Activated naive CD8-positive, alpha-beta T cell treated with anti-CD3 and anti-CD28 coated beads, Interleukin-2, amount 10 ng/mL, durations not matched to agents 7 days and 5 days (primary cell): ENCODE measurements around the gene CHD3. TPM values are rescaled to one million over a fixed set of nuclear protein-coding genes. Genes with fewer than 3 reads are reported as not detected.
"Not testable (repeated sequence)": the region's sequence is repeated elsewhere in the genome, so short reads cannot be mapped to it uniquely, and the experiment has no call there.

Experiments
- ATAC-seq: fragments of 150-1000 bp; cut with Tn5 transposase; one replicate; pipeline ENCODE4 v1.10.0; 2021; ENCODE audit warnings: low read depth, moderate library complexity
- POLR2A ChIA-PET: fragments of 350-600 bp; sonication (Branson Sonifier 250); formaldehyde crosslinking; loops from one replicate; lab custom pipeline; 2021; ENCODE audit warnings: antibody characterized with exemption; lab: Charles Lee
- DNase-seq: peaks from one replicate; pipeline ENCODE4 v3.0.0; 2021
- H3K27ac Mint-ChIP-seq: one replicate; pipeline ENCODE4 v1.8.0; 2022; ENCODE audit warnings: mild to moderate bottlenecking, mixed read lengths
- H3K27me3 Mint-ChIP-seq: one replicate; pipeline ENCODE4 v1.8.0; 2022; ENCODE audit warnings: mild to moderate bottlenecking, moderate library complexity, mixed read lengths
- H3K36me3 Mint-ChIP-seq: one replicate; pipeline ENCODE4 v1.8.0; 2021; ENCODE audit warnings: mild to moderate bottlenecking, mixed read lengths
- H3K4me1 Mint-ChIP-seq: one replicate; pipeline ENCODE4 v1.8.0; 2021; ENCODE audit warnings: mixed read lengths
- H3K4me3 Mint-ChIP-seq: one replicate; pipeline ENCODE4 v1.8.0; 2022; ENCODE audit warnings: mild to moderate bottlenecking, moderate library complexity, mixed read lengths
- H3K9me3 Mint-ChIP-seq: one replicate; pipeline ENCODE4 v1.8.0; 2021; ENCODE audit warnings: mixed read lengths
- total RNA-seq, 2 experiments: library from RNA; stranded (reverse); gene quantifications; one replicate each; pipeline ENCODE4 v1.2.3, GENCODE V29; 2021

Gene CHD3
- total RNA-seq, 2 experiments from 2014 or later: 194 to 199 TPM

DNA sequence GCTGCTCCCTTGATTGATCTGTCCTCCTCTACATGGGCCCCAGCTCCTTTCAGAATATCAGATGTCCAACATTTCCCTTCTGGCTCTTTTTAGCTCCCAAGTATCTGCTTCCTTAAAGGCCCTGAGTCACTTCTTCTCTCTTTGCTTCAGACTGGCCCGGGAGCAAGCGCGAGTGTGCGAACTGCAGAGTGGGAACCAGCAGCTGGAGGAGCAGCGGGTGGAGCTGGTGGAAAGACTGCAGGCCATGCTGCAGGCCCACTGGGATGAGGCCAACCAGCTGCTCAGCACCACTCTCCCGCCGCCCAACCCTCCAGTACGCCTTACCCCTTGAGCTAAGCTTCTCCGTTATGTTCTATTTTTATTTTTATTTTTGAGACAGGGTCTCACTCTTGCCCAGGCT lies 55.7 kb downstream of the CHD3 start:
- Mint-ChIP-seq H3K9me3 (no peaks in the 10 kb centered on the region), H3K4me1 (peaks cover 7% of the 10 kb centered on the region), H3K27ac (no peak overlapping the region), H3K4me3 (no peak overlapping the region), H3K27me3 (no peaks in the 10 kb centered on the region), H3K36me3 (peaks cover 54% of the 10 kb centered on the region)
- ATAC-seq (no peak), DNase-seq (no peak)
- POLR2A ChIA-PET: interaction anchor here (1.2 to 2.1 kb wide), 2 partner anchors 11 to 13 kb away, joined by 5 to 11 read pairs; partner anchors contain the start of genes CNTROB and TRAPPC1

DNA sequence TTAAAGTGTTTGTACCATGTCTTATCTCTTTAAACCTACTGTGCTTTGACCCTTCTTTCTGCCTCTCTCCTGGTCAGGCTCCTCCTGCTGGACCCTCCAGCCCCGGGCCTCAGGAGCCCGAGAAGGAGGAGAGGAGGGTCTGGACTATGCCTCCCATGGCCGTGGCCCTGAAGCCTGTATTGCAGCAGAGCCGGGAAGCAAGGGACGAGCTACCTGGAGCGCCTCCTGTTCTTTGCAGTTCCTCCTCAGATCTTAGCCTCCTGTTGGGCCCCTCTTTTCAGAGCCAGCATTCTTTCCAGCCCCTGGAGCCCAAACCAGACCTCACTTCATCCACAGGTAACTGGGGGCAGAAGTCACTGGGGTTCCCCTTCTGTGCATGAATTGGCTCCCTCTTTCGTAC lies 57.1 kb downstream of the CHD3 start:
- POLR2A ChIA-PET: interaction anchor here (1.2 to 2.1 kb wide), 2 partner anchors 13 to 30 kb away, joined by 3 to 11 read pairs; no protein-coding TSS in a partner anchor
- Mint-ChIP-seq H3K36me3 (peaks cover 48% of the 10 kb centered on the region), H3K4me1 (peaks cover 4% of the 10 kb centered on the region), H3K4me3 (no peak overlapping the region), H3K27ac (no peak overlapping the region), H3K9me3 (no peaks in the 10 kb centered on the region), H3K27me3 (no peaks in the 10 kb centered on the region)
- DNase-seq: no peak
- no peak for ATAC-seq

DNA sequence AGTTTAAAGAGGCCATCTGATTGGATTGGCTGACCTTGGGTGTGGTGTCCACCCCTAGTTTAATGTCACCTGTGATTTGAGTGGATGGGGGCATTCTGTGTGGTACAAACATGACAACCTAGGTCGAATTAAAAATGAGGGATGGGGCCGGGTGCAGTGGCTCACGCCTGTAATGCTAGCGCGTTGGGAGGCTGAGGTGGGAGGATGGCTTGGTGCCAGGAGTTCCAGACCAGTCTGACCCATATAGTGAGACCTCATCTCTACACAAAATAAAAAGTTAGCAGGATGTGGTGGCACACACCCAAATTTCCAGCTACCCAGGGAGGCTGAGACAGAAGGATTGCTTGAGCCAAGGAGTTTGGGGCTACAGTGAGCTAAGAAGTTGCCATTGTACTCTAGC lies 57.9 kb downstream of the CHD3 start:
- POLR2A ChIA-PET: no interaction called here
- Mint-ChIP-seq H3K36me3 (peaks cover 42% of the 10 kb centered on the region), H3K27ac (peak overlapping the region; percentile 41), H3K4me3 (no peak overlapping the region), H3K4me1 (peaks cover 10% of the 10 kb centered on the region), H3K27me3 (no peaks in the 10 kb centered on the region), H3K9me3 (no peaks in the 10 kb centered on the region)
- DNase-seq: no peak
- no peak for ATAC-seq

DNA sequence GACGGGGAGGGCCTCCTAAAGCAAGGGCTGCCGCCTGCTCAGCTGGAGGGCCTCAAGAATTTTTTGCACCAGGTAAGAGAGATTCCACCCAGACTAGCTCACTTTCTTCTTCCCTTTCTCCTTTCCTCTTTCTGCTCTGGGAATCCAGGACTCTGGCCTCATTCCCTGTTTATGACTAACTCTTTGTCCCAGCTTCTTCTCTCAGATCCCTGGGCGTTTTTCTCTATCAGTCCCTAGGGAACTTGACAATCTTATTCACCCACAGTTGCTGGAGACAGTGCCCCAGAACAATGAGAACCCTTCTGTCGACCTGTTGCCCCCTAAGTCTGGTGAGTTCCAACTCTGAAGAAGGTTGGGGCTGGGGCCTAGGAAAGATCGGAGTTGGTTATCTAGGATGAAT lies 59.1 kb downstream of the CHD3 start:
- H3K27ac Mint-ChIP-seq: no peak overlapping the region
- POLR2A ChIA-PET: no interaction called here
- H3K27me3 Mint-ChIP-seq: no peaks in the 10 kb centered on the region
- no peak overlapping the region for H3K4me3 Mint-ChIP-seq
- peaks cover 36% of the 10 kb centered on the region for H3K36me3 Mint-ChIP-seq
- ATAC-seq: no peak
- peaks cover 14% of the 10 kb centered on the region for H3K4me1 Mint-ChIP-seq
- DNase-seq: no peak
- no peaks in the 10 kb centered on the region for H3K9me3 Mint-ChIP-seq

DNA sequence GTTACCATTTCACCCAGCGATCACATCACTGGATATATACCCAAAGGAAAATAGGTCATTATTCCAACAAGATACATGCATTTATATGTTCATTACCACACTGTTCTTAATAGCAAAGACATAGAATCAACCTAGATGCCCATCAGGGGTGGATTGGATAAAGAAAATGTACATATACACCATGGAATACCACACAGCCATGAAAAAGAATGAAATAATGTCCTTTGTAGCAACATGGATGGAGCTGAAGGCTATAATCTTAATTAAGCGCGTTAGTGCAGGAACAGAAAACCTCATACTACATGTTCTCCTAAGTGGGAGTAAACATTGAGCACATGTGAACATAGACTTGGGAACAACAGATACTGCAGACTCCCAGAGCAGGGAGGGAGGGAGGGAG lies 62.0 kb downstream of the CHD3 start:
- Mint-ChIP-seq H3K27ac (peak overlapping the region; percentile 88), H3K27me3 (no peaks in the 10 kb centered on the region), H3K36me3 (peaks cover 27% of the 10 kb centered on the region), H3K9me3 (no peaks in the 10 kb centered on the region), H3K4me1 (peaks cover 14% of the 10 kb centered on the region), H3K4me3 (no peak overlapping the region)
- POLR2A ChIA-PET: interaction anchor here (0.7 to 1.8 kb wide), 4 partner anchors 15 to 26 kb away, joined by 3 to 11 read pairs (median 4); no protein-coding TSS in a partner anchor
- DNase-seq (no peak), ATAC-seq (no peak)

DNA sequence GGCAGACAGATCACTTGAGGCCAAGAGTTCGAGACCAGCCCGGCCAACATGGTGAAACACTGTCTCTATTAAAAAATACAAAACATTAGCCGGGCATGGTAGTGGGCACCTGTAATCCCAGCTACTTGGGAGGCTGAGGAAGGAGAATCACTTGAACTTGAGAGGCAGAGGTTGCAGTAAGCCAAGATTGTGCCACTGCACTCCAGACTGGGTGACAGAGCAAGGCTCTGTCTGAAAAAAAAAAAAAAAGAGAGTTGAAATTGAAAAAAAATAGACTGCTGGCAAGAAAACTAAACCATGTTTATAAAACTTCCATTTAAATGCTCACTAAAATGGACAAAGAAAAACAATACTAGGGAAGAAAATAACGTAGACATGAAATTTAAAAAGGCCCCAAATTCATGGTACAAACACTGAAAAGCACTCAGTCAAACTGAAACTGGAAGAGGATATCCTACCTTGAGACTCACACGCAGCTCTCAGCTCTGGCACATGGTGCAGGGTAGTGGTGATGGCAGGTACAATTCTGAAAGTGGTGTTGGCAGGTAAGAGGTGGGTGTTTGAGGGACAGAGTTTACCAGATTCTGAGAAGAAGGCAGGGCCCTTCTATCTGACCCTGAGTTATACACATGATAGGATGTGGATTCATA lies 62.7 kb downstream of the CHD3 start:
- Mint-ChIP-seq H3K4me1 (peaks cover 14% of the 10 kb centered on the region), H3K9me3 (no peaks in the 10 kb centered on the region), H3K4me3 (peak overlapping the region; percentile 54), H3K27me3 (no peaks in the 10 kb centered on the region), H3K27ac (peak overlapping the region; percentile 88), H3K36me3 (peaks cover 23% of the 10 kb centered on the region)
- ATAC-seq: peak; percentile 99
- no peak for DNase-seq
- POLR2A ChIA-PET: interaction anchor here (0.6 to 2.7 kb wide), 8 partner anchors 16 to 265 kb away, joined by 3 to 11 read pairs (median 5); partner anchors contain the start of genes CNTROB and TRAPPC1

DNA sequence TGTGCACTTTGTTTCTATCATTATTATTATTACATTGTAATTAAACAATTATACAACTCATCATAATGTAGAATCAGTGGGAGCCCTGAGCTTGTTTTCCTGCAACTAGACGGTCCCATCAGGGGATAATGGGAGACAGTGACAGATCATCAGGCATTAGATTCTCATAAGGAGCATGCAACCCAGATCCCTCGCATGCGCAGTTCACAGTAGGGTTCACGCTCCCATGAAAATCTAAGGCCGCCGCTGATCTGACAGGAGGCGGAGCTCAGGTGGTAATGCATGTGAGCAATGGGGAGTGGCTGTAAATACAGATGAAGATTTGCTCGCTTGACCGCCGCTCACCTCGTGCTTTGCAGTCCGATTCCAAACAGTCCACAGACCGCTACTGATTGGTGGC lies 64.7 kb downstream of the CHD3 start:
- H3K27me3 Mint-ChIP-seq, H3K9me3 Mint-ChIP-seq, DNase-seq, H3K27ac Mint-ChIP-seq, ATAC-seq, H3K4me3 Mint-ChIP-seq: not testable (repeated sequence)
- Mint-ChIP-seq H3K36me3 (peaks cover 12% of the 10 kb centered on the region), H3K4me1 (peaks cover 14% of the 10 kb centered on the region)
- POLR2A ChIA-PET: interaction anchor here (1.7 to 2.7 kb wide), 2 partner anchors 20 to 267 kb away, joined by 4 to 10 read pairs; partner anchors contain the start of genes CNTROB and TRAPPC1

DNA sequence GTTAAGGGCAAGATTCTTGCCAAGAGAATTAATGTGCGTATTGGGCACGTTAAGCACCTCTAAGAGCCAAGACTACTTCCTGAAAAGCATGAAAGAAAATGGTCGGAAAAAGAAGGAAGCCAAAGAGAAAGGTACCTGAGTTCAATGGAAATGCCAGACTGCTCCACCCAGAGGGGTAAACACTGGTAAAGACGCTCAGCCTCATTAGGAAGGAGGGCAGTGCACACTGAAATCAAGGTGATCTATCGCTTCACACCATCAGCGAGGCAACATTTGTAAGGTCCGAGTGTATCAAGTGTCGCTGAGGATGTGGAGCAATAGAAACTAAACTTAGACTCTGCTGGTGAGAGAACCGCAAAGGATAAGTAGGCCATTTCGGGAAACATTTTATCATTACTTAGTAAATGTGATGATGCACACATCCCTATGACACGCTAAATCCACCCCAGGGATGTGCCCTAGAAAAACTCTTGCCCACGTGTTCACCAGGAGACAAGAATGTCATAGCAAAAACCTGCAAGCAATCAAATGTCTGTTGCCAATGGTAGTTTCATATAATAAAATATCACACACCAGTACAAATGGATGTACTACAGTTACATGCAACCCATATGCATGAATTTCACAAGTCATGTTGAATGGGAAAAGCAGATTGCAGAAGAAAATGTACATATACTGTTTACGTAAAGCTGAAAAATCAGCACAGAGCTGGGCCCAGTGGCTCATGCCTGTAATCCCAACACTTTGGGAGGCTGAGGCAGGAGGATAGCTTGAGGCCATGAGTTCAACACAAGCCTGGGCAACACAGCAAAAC lies 67.0 kb downstream of the CHD3 start:
- Mint-ChIP-seq H3K4me1 (peaks cover 10% of the 10 kb centered on the region), H3K36me3 (no peaks in the 10 kb centered on the region), H3K4me3 (no peak overlapping the region), H3K27me3 (peaks cover 5% of the 10 kb centered on the region), H3K27ac (no peak overlapping the region), H3K9me3 (no peaks in the 10 kb centered on the region)
- ATAC-seq (no peak), DNase-seq (no peak)
- POLR2A ChIA-PET: no interaction called here

DNA sequence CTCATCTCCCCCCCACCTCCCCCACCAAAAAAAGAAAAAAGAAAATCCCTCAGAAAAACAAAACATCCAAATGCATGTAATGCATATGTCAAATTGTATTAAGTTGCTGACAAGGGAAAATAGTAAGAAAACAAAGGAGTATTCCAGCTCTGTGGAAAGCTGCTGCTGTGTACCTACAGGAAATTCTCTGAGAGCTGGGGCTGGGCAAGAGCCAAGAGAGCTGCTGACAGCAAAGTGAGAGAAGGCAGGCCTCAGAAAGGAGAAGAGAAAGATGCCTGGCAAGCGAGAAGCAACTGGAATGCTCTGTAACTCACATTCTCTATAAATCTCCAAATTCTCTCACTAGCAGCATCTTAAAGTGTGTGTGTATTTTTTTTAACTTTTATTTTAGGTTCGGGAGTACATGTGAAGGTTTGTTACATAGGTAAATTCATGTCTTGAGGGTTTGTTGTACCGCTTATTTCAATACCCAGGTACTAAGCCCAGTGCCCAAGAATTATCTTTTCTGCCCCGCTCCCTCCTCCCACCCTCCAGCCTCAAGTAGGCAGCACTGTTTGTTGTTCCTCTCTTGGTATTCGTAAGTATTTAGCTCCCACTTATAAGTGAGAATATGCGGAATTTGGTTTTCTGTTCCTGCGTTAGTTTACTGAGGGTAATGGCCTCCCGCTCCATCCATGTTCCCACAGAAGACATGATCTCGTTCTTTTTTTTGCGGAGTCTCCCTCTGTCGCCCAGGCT lies 67.8 kb downstream of the CHD3 start:
- POLR2A ChIA-PET: no interaction called here
- H3K9me3 Mint-ChIP-seq: no peaks in the 10 kb centered on the region
- ATAC-seq (no peak), DNase-seq (no peak)
- no peak overlapping the region for H3K27ac Mint-ChIP-seq
- H3K27me3 Mint-ChIP-seq: peaks cover 9% of the 10 kb centered on the region
- H3K4me1 Mint-ChIP-seq: peaks cover 4% of the 10 kb centered on the region
- no peak overlapping the region for H3K4me3 Mint-ChIP-seq
- no peaks in the 10 kb centered on the region for H3K36me3 Mint-ChIP-seq

DNA sequence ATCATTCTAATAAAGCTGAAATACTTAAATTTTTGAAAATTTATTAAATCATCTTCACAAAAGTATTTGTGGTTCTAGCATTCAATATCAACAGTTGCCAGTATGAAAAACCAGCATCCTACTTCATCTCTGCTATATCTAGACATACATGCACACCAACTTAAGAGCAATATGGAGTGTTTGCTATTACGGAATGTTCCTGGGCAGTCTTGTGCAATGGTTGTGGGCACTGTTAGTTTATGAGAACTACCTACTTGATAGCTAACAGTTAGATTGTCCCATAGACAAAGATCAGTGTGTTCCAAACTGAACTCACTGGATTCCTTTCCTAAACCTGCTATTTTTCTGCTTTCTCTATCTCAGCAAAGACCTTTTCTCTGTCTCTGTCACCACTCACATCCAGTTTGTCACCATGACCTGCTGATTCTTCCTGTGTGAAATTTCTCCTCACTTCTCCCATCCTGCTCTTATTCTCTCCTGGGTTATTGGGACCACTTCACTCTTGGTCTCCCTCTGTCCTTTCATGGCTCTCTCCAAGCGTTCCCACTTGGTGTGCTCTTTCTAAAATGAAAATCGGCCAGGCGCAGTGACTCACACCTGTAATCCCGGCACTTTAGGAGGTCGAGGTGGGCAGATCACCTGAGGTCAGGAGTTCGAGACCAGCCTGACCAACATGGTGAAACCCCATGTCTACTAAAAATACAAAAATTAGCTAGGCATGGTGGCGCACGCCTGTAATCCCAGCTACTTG lies 71.1 kb downstream of the CHD3 start:
- Mint-ChIP-seq H3K4me3 (no peak overlapping the region), H3K36me3 (no peaks in the 10 kb centered on the region), H3K27me3 (peaks cover 14% of the 10 kb centered on the region), H3K27ac (no peak overlapping the region), H3K4me1 (no peaks in the 10 kb centered on the region), H3K9me3 (no peaks in the 10 kb centered on the region)
- DNase-seq (no peak), ATAC-seq (no peak)
- POLR2A ChIA-PET: interaction anchor here (1.0 to 1.1 kb wide), 2 partner anchors 9 to 27 kb away, joined by 3 read pairs; no protein-coding TSS in a partner anchor

DNA sequence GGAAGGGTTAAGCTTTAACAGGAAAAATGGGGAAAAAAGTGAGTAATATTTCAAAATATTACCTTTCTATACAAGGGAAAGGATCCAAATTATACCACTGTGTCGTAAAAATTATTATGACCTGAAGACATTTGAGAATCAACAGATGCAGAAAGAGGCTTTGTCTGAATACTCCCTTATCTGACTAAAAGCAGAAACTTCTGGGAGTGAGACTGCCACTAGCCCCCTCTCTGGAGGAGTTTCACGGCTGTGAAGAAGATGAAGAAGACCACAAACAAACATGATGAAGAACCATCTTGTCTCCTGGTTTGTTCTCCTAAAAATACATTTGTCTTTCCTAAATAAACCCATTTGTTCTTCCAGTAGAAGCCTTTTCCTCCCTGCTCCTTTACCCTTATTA lies 72.8 kb downstream of the CHD3 start:
- Mint-ChIP-seq H3K27me3 (peaks cover 15% of the 10 kb centered on the region), H3K4me3 (no peak overlapping the region), H3K9me3 (no peaks in the 10 kb centered on the region), H3K4me1 (no peaks in the 10 kb centered on the region), H3K27ac (no peak overlapping the region), H3K36me3 (no peaks in the 10 kb centered on the region)
- DNase-seq: no peak
- ATAC-seq: no peak
- POLR2A ChIA-PET: no interaction called here
